GM23338 (cell line): ENCODE results near the gene MED12L. TPM values are rescaled to one million over a fixed set of nuclear protein-coding genes. Genes with fewer than 3 reads are reported as not detected.
A peak's percentile ranks its signal among the peaks of the same experiment; 100 is the strongest.

Experiments used
- ATAC-seq: fragments of 200-7000 bp; cut with Tn5 transposase; 3 replicates; pipeline ENCODE4 v1.9.1; 2020
- DNase-seq: peaks from one replicate; pipeline ENCODE4 v3.0.0-alpha.2; 2015; ENCODE audit warnings: low spot score
- H2AFZ ChIP-seq: fragments of 200-600 bp; sonication (generic); 2 replicates; pipeline ENCODE4 v1.8.0; 2016; ENCODE audit warnings: antibody characterized with exemption, mild to moderate bottlenecking, moderate library complexity
- H3F3A ChIP-seq: fragments of 200-600 bp; sonication (generic); replicated peaks from 2 replicates; pipeline ENCODE4 v1.8.0; 2017; ENCODE audit warnings: antibody characterized with exemption, mixed run types, low read depth
- H3K27ac ChIP-seq: fragments of 200-600 bp; sonication (generic); 2 replicates; pipeline ENCODE4 v1.6.1; 2016; ENCODE audit warnings: low read depth
- H3K27me3 ChIP-seq: fragments of 200-600 bp; sonication (generic); 2 replicates; pipeline ENCODE4 v1.8.0; 2016; ENCODE audit warnings: mild to moderate bottlenecking, mixed run types, moderate library complexity; ENCODE audit not compliant: insufficient read depth
- H3K36me3 ChIP-seq: fragments of 200-600 bp; sonication (generic); 2 replicates; pipeline ENCODE4 v1.8.0; 2016; ENCODE audit warnings: mild to moderate bottlenecking; ENCODE audit not compliant: insufficient read depth
- H3K4me1 ChIP-seq: fragments of 200-600 bp; sonication (generic); 2 replicates; pipeline ENCODE4 v1.8.0; 2016; ENCODE audit warnings: mild to moderate bottlenecking, moderate library complexity; ENCODE audit not compliant: insufficient read depth
- H3K4me2 ChIP-seq: fragments of 200-600 bp; sonication (generic); 2 replicates; pipeline ENCODE4 v1.7.1; 2017; ENCODE audit warnings: mixed run types
- H3K4me3 ChIP-seq: fragments of 200-600 bp; sonication (generic); 2 replicates; pipeline ENCODE4 v1.6.1; 2016; ENCODE audit warnings: mixed run types
- H3K79me2 ChIP-seq: fragments of 200-600 bp; sonication (generic); replicated peaks from 2 replicates; pipeline ENCODE4 v1.8.0; 2017; ENCODE audit warnings: mild to moderate bottlenecking; ENCODE audit not compliant: insufficient read depth
- H3K9me2 ChIP-seq: fragments of 200-600 bp; sonication (generic); 2 replicates; pipeline ENCODE4 v1.8.0; 2017; ENCODE audit not compliant: insufficient read depth
- H4K20me1 ChIP-seq: fragments of 200-600 bp; sonication (generic); replicated peaks from 2 replicates; pipeline ENCODE4 v1.8.0; 2017; ENCODE audit warnings: mild to moderate bottlenecking; ENCODE audit not compliant: insufficient read depth
- H3K27ac Mint-ChIP-seq: 2 replicates; pipeline ENCODE4 v1.8.0; 2020; ENCODE audit warnings: inconsistent platforms, mild to moderate bottlenecking, moderate library complexity, mixed read lengths
- H3K27me3 Mint-ChIP-seq: 3 replicates; pipeline ENCODE4 v1.8.0; 2022; ENCODE audit warnings: low read depth, mild to moderate bottlenecking, moderate library complexity, mixed read lengths, inconsistent platforms; ENCODE audit not compliant: insufficient read depth, poor library complexity
- H3K36me3 Mint-ChIP-seq: 3 replicates; pipeline ENCODE4 v1.8.0; 2021; ENCODE audit warnings: low read depth, mild to moderate bottlenecking, inconsistent platforms, moderate library complexity, mixed read lengths
- H3K4me1 Mint-ChIP-seq: 3 replicates; pipeline ENCODE4 v1.8.0; 2020; ENCODE audit warnings: mild to moderate bottlenecking, inconsistent platforms, mixed read lengths
- H3K4me3 Mint-ChIP-seq: 3 replicates; pipeline ENCODE4 v1.8.0; 2021; ENCODE audit warnings: moderate library complexity, mild to moderate bottlenecking, inconsistent platforms, mixed read lengths
- H3K9me3 Mint-ChIP-seq: 3 replicates; pipeline ENCODE4 v1.8.0; 2020; ENCODE audit warnings: moderate library complexity, mild to moderate bottlenecking, inconsistent platforms, mixed read lengths
- CREB1 ChIP-seq: fragments of 250-450 bp; sonication (Bioruptor Pico); IDR thresholded peaks from 2 replicates; pipeline ENCODE4 v1.5.0; 2020; ENCODE audit warnings: low read depth, mild to moderate bottlenecking, moderate library complexity
- EZH2 ChIP-seq: fragments of 200-600 bp; sonication (generic); IDR thresholded peaks from one replicate; pipeline ENCODE4 v1.8.0; 2017; ENCODE audit warnings: antibody characterized with exemption, mild to moderate bottlenecking, low read depth; ENCODE audit not compliant: unreplicated experiment
- EZH2phosphoT487 ChIP-seq: fragments of 200-600 bp; sonication (generic); IDR thresholded peaks from one replicate; pipeline ENCODE4 v1.8.1; 2018; ENCODE audit warnings: antibody characterized with exemption; ENCODE audit not compliant: unreplicated experiment
- JUNB ChIP-seq: IDR thresholded peaks from one replicate; pipeline ENCODE4 v1.6.1; 2016; ENCODE audit warnings: antibody characterized with exemption; ENCODE audit not compliant: unreplicated experiment
- NANOG ChIP-seq: IDR thresholded peaks from 2 replicates; pipeline ENCODE4 v1.6.1; 2016; ENCODE audit warnings: antibody characterized with exemption, borderline replicate concordance
- STAT1 ChIP-seq: IDR thresholded peaks from one replicate; pipeline ENCODE4 v1.6.1; 2016; ENCODE audit warnings: antibody characterized with exemption; ENCODE audit not compliant: unreplicated experiment
- ZNF331 ChIP-seq: fragments of 250-450 bp; sonication (Bioruptor Pico); IDR thresholded peaks from 2 replicates; pipeline ENCODE4 v1.5.0; 2020; ENCODE audit warnings: low read depth, mild to moderate bottlenecking, moderate library complexity
- long read RNA-seq: library from polyadenylated mRNA; unstranded; transcript quantifications from one replicate; pipeline ENCODE4 v2.0.0, GENCODE V29; 2020; ENCODE audit not compliant: unreplicated experiment
- polyA plus RNA-seq: library from polyadenylated mRNA; unstranded; fragments of >200 nt; fragmentation: Nextera tagmentation; extraction: Ambion mirVana; gene quantifications from 2 replicates; pipeline ENCODE4 v1.2.1, GENCODE V29; 2016
- total RNA-seq: library from RNA; depleted of rRNA; stranded (reverse); fragments of >200 nt; shearing (Covaris generic); gene quantifications from 2 replicates; pipeline ENCODE4 v1.2.3, GENCODE V29; 2014; rRNA removed
- TF ChIP-seq, protein P1 (sequence below), 2 experiments: fragments of 200-600 bp in 1 of 2; sonication (generic) in 1 of 2; conservative IDR thresholded peaks; 2 replicates each; pipeline versions ENCODE4 v1.5.1 to v1.6.1; 2016 to 2017; ENCODE audit warnings: antibody characterized with exemption in 2 of 2, low read depth in 2 of 2, mild to moderate bottlenecking in 2 of 2, moderate library complexity in 1 of 2
- TF ChIP-seq, protein P2 (sequence below): fragments of 250-450 bp; sonication (Bioruptor Pico); IDR thresholded peaks from 2 replicates; pipeline ENCODE4 v1.5.0; 2020; ENCODE audit warnings: mild to moderate bottlenecking, moderate library complexity

MED12L gene, protein sequence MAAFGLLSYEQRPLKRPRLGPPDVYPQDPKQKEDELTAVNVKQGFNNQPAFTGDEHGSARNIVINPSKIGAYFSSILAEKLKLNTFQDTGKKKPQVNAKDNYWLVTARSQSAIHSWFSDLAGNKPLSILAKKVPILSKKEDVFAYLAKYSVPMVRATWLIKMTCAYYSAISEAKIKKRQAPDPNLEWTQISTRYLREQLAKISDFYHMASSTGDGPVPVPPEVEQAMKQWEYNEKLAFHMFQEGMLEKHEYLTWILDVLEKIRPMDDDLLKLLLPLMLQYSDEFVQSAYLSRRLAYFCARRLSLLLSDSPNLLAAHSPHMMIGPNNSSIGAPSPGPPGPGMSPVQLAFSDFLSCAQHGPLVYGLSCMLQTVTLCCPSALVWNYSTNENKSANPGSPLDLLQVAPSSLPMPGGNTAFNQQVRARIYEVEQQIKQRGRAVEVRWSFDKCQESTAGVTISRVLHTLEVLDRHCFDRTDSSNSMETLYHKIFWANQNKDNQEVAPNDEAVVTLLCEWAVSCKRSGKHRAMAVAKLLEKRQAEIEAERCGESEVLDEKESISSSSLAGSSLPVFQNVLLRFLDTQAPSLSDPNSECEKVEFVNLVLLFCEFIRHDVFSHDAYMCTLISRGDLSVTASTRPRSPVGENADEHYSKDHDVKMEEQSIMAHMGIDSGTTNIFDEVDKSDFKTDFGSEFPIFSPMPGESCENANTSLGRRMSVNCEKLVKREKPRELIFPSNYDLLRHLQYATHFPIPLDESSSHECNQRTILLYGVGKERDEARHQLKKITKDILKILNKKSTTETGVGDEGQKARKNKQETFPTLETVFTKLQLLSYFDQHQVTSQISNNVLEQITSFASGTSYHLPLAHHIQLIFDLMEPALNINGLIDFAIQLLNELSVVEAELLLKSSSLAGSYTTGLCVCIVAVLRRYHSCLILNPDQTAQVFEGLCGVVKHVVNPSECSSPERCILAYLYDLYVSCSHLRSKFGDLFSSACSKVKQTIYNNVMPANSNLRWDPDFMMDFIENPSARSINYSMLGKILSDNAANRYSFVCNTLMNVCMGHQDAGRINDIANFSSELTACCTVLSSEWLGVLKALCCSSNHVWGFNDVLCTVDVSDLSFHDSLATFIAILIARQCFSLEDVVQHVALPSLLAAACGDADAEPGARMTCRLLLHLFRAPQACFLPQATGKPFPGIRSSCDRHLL (N-terminal part only)
- 23.7 and 25.0 TPM in 2 replicates for total RNA-seq
- 5.6 and 5.7 TPM in 2 replicates for polyA plus RNA-seq
- long read RNA-seq, partial matches to known transcripts: 0 of 2 reads
- long read RNA-seq, other reads (novel, unspliced or antisense): 2 of 2 reads

DNA sequence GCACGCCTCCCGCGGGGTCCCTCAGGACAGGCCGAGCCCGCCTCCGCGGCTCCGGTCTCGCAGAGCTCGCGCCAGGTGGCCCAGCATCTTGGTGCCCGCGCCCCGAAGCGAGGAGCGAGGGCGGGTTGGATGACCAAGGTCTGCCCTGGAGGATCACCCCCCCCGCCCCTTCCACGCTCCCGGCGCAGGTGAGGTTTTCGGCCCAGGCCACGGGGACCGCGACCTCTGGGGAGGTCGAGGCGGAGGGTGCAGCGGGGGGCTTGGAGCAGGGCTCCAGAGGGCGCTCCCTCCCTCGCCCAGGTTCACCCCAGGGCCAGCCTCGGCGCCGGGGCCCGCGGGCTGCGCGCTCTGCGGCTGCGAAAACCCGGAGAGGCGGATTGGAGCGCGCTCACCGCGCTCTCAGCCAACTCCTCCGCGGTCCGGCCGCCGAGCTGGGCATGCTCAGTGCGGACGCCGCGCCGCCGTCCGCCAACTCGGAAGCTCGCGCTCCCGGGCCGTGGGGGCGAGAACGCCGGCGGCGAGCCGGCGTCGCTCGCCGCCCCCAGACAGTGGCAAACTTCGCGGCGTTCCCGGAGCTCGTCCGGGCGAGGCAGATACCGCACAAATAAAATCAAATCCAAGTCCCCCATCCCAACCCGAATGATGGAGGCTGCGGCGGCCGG is at the start of gene MED12L:
Gene MED12L, plus strand, starts transcription at position 438 of the 662 bp plus-strand sequence. CDS start 1,263 bp downstream, outside the sequence.
- peaks cover 33% of the 10 kb centered on the region for H3K79me2 ChIP-seq
- DNase-seq: peak; percentile 86
- no peak within 1 kb of the TSS for H3K27ac Mint-ChIP-seq
- H3K4me2 ChIP-seq: peak within 1 kb of the TSS; percentile 99
- H2AFZ ChIP-seq: peak within 1 kb of the TSS; percentile 97
- peaks cover 41% of the 10 kb centered on the region for H3K4me1 Mint-ChIP-seq
- peak within 1 kb of the TSS; percentile 87 for H3K4me3 Mint-ChIP-seq
- peaks cover 2% of the 10 kb centered on the region; the same call in 2 of the 3 replicates for H3K36me3 Mint-ChIP-seq
- H3K27me3 ChIP-seq: peaks cover 24% of the 10 kb centered on the region
- ATAC-seq: peak; percentile 70
- no peaks in the 10 kb centered on the region for H3F3A ChIP-seq
- H3K9me3 Mint-ChIP-seq: no peaks in the 10 kb centered on the region; the same call in 2 of the 3 replicates
- H3K4me3 ChIP-seq: peak within 1 kb of the TSS; percentile 83
- H3K4me1 ChIP-seq: peaks cover 41% of the 10 kb centered on the region
- H3K9me2 ChIP-seq: no peaks in the 10 kb centered on the region
- H3K27me3 Mint-ChIP-seq: peaks cover 18% of the 10 kb centered on the region
- H3K36me3 ChIP-seq: no peaks in the 10 kb centered on the region
- H4K20me1 ChIP-seq: 0 out of 2 replicates have a peak, but pooled peaks cover 2% of the 10 kb centered on the region
- peak within 1 kb of the TSS; percentile 85 for H3K27ac ChIP-seq
- TF ChIP-seq EZH2: no peak
- TF ChIP-seq NANOG: no peak
- TF ChIP-seq, protein P1, sequence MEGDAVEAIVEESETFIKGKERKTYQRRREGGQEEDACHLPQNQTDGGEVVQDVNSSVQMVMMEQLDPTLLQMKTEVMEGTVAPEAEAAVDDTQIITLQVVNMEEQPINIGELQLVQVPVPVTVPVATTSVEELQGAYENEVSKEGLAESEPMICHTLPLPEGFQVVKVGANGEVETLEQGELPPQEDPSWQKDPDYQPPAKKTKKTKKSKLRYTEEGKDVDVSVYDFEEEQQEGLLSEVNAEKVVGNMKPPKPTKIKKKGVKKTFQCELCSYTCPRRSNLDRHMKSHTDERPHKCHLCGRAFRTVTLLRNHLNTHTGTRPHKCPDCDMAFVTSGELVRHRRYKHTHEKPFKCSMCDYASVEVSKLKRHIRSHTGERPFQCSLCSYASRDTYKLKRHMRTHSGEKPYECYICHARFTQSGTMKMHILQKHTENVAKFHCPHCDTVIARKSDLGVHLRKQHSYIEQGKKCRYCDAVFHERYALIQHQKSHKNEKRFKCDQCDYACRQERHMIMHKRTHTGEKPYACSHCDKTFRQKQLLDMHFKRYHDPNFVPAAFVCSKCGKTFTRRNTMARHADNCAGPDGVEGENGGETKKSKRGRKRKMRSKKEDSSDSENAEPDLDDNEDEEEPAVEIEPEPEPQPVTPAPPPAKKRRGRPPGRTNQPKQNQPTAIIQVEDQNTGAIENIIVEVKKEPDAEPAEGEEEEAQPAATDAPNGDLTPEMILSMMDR (conservative IDR thresholded peaks at IDR 0.05; ENCODE audit: low read depth in 2 of 2): peak; percentile 11 to 59; a peak in 2 of 4 replicates
- TF ChIP-seq CREB1 (CRISPR knock-in tag): peak; percentile 36; the same call in 1 of the 2 replicates
- TF ChIP-seq, protein P2, sequence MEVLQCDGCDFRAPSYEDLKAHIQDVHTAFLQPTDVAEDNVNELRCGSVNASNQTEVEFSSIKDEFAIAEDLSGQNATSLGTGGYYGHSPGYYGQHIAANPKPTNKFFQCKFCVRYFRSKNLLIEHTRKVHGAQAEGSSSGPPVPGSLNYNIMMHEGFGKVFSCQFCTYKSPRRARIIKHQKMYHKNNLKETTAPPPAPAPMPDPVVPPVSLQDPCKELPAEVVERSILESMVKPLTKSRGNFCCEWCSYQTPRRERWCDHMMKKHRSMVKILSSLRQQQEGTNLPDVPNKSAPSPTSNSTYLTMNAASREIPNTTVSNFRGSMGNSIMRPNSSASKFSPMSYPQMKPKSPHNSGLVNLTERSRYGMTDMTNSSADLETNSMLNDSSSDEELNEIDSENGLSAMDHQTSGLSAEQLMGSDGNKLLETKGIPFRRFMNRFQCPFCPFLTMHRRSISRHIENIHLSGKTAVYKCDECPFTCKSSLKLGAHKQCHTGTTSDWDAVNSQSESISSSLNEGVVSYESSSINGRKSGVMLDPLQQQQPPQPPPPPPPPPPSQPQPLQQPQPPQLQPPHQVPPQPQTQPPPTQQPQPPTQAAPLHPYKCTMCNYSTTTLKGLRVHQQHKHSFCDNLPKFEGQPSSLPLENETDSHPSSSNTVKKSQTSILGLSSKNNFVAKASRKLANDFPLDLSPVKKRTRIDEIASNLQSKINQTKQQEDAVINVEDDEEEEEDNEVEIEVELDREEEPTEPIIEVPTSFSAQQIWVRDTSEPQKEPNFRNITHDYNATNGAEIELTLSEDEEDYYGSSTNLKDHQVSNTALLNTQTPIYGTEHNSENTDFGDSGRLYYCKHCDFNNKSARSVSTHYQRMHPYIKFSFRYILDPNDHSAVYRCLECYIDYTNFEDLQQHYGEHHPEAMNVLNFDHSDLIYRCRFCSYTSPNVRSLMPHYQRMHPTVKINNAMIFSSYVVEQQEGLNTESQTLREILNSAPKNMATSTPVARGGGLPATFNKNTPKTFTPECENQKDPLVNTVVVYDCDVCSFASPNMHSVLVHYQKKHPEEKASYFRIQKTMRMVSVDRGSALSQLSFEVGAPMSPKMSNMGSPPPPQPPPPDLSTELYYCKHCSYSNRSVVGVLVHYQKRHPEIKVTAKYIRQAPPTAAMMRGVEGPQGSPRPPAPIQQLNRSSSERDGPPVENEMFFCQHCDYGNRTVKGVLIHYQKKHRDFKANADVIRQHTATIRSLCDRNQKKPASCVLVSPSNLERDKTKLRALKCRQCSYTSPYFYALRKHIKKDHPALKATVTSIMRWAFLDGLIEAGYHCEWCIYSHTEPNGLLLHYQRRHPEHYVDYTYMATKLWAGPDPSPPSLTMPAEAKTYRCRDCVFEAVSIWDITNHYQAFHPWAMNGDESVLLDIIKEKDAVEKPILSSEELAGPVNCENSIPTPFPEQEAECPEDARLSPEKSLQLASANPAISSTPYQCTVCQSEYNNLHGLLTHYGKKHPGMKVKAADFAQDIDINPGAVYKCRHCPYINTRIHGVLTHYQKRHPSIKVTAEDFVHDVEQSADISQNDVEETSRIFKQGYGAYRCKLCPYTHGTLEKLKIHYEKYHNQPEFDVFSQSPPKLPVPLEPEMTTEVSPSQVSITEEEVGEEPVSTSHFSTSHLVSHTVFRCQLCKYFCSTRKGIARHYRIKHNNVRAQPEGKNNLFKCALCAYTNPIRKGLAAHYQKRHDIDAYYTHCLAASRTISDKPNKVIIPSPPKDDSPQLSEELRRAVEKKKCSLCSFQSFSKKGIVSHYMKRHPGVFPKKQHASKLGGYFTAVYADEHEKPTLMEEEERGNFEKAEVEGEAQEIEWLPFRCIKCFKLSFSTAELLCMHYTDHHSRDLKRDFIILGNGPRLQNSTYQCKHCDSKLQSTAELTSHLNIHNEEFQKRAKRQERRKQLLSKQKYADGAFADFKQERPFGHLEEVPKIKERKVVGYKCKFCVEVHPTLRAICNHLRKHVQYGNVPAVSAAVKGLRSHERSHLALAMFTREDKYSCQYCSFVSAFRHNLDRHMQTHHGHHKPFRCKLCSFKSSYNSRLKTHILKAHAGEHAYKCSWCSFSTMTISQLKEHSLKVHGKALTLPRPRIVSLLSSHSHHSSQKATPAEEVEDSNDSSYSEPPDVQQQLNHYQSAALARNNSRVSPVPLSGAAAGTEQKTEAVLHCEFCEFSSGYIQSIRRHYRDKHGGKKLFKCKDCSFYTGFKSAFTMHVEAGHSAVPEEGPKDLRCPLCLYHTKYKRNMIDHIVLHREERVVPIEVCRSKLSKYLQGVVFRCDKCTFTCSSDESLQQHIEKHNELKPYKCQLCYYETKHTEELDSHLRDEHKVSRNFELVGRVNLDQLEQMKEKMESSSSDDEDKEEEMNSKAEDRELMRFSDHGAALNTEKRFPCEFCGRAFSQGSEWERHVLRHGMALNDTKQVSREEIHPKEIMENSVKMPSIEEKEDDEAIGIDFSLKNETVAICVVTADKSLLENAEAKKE (CRISPR knock-in tag): no peak
- TF ChIP-seq EZH2phosphoT487: no peak
- TF ChIP-seq JUNB: no peak
- no peak for TF ChIP-seq STAT1
- TF ChIP-seq ZNF331 (CRISPR knock-in tag): no peak
